A673 (cell line): Measurements from ENCODE around the gene GRIN3B. TPM values are rescaled to one million over a fixed set of nuclear protein-coding genes. Genes with fewer than 3 reads are reported as not detected.

Source experiments
- BruUV-seq: library from RNA; stranded (reverse); fragments of 400-500 nt; replicated peaks from 2 replicates; lab custom pipeline; 2021; lab: Mats Ljungman, UMichigan
- CTCF ChIA-PET: fragments of 300-600 bp; sonication (Branson Sonifier 250); formaldehyde crosslinking; loops from one replicate; lab custom pipeline; 2022; ENCODE audit warnings: antibody characterized with exemption; lab: Charles Lee
- POLR2A ChIA-PET: fragments of 300-600 bp; sonication (Branson Sonifier 250); formaldehyde crosslinking; loops from one replicate; lab custom pipeline; 2022; ENCODE audit warnings: antibody characterized with exemption; ENCODE audit not compliant: low non-redundant PET; lab: Charles Lee
- DNase-seq: peaks from one replicate; pipeline ENCODE4 v3.0.0-alpha.2; 2015; ENCODE audit warnings: low spot score
- H3K27ac ChIP-seq: fragments of 200-600 bp; sonication (generic); 2 replicates; pipeline ENCODE4 v1.5.1; 2016; ENCODE audit warnings: mixed run types, low read depth, mild to moderate bottlenecking, mixed read lengths, antibody characterized with exemption, low read length; ENCODE audit not compliant: poor library complexity, severe bottlenecking
- H3K27me3 ChIP-seq: fragments of 200-600 bp; sonication (generic); replicated peaks from 2 replicates; pipeline ENCODE4 v1.6.1; 2017; ENCODE audit warnings: mixed run types, low read depth, mild to moderate bottlenecking, mixed read lengths, antibody characterized with exemption, low read length; ENCODE audit not compliant: insufficient read depth, poor library complexity
- H3K36me3 ChIP-seq: fragments of 200-600 bp; sonication (generic); 2 replicates; pipeline ENCODE4 v1.6.1; 2016; ENCODE audit warnings: mixed run types, mild to moderate bottlenecking, mixed read lengths, antibody characterized with exemption, low read length; ENCODE audit not compliant: insufficient read depth, poor library complexity, severe bottlenecking
- H3K4me1 ChIP-seq: fragments of 200-600 bp; sonication (generic); 2 replicates; pipeline ENCODE4 v1.6.1; 2017; ENCODE audit warnings: mixed run types, mild to moderate bottlenecking, mixed read lengths, antibody characterized with exemption, low read length; ENCODE audit not compliant: insufficient read depth, poor library complexity, severe bottlenecking
- H3K4me3 ChIP-seq: fragments of 200-600 bp; sonication (generic); 2 replicates; pipeline ENCODE4 v1.5.1; 2016; ENCODE audit warnings: low read depth, mixed run types, mild to moderate bottlenecking, mixed read lengths, low read length; ENCODE audit not compliant: poor library complexity, severe bottlenecking
- H3K9me3 ChIP-seq: fragments of 200-600 bp; sonication (generic); 2 replicates; pipeline ENCODE4 v1.6.1; 2016; ENCODE audit warnings: mixed run types, low read depth, mild to moderate bottlenecking, mixed read lengths, antibody characterized with exemption, low read length; ENCODE audit not compliant: poor library complexity, severe bottlenecking
- EZH2 ChIP-seq: fragments of 200-600 bp; sonication (generic); IDR thresholded peaks from 2 replicates; pipeline ENCODE4 v1.6.1; 2017; ENCODE audit warnings: borderline replicate concordance, low read depth, mild to moderate bottlenecking, mixed read lengths, antibody characterized with exemption, low read length; ENCODE audit not compliant: poor library complexity, severe bottlenecking
- intact Hi-C: fragments of 100-400 bp; cut with micrococcal nuclease; formaldehyde crosslinking; loops from one replicate; pipeline ENCODE4 v1.10.0; 2022; ENCODE audit not compliant: unreplicated experiment
- total RNA-seq: library from RNA; stranded (reverse); gene quantifications from 2 replicates; pipeline ENCODE4 v1.2.3, GENCODE V29; 2021
- TF ChIP-seq, protein P1 (sequence below): fragments of 300-800, 200-600 bp; sonication (generic); conservative IDR thresholded peaks from 2 replicates; pipeline ENCODE4 v1.5.1; 2017; ENCODE audit warnings: low read depth, mild to moderate bottlenecking, antibody characterized with exemption, low read length, moderate library complexity, mixed read lengths

Gene GRIN3B
- total RNA-seq, 1 experiment from 2014 or later, result not detected

DNA sequence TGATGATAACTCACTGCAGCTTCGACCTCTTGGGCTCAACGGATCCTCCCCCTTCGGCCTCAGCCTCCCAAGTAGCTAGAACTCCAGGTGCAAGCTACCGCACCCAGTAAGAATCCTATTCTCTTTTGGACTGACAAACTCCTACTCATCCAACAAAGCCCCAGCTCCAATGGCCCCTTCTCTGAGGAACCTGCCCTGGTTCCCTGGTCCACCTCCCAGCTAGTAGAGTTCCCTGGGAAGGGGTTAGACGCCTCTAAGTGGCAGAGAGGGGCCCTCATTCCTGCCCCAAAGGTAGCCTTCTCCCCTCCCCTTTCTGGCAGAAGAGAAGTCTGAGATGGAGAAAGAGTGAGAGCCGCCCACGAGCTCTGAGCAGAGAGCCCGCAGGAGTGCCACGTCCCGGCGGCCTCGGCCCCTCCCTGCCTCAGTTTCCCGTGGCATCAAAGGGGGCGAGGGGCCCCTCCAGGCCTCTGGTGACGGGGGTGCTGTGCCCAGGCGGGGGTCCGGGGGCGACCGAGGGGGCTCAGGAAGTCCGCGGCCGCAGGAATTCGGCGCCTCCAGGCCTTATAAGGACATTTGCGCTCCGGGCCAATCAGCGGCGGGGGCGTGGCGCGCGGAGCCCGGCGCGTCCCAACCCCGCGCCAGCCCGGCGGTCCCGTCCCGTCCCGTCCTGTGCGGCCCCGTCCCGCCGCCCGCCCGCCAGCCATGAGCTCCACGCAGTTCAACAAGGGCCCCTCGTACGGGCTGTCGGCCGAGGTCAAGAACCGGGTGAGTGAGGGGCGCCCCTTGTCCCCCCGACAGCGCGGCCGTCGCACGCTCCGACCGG, 26.0 kb downstream of the GRIN3B start, which contains the start of gene CNN2:
TSS of gene CNN2 (plus strand) at position 649 of the 823 bp plus-strand sequence. CDS start at position 703, 54 bp downstream.
- H3K4me3 ChIP-seq, result peak within 1 kb of the TSS; percentile 92
- intact Hi-C loops, result loop anchor here (10.0 kb wide), 3 partner anchors 79 to 219 kb away; partner anchors contain the start of genes ATP5F1D, GPX4 and MIDN
- H3K9me3 ChIP-seq, result no peaks in the 10 kb centered on the region
- TF ChIP-seq EZH2, result no peak
- TF ChIP-seq, protein P1, sequence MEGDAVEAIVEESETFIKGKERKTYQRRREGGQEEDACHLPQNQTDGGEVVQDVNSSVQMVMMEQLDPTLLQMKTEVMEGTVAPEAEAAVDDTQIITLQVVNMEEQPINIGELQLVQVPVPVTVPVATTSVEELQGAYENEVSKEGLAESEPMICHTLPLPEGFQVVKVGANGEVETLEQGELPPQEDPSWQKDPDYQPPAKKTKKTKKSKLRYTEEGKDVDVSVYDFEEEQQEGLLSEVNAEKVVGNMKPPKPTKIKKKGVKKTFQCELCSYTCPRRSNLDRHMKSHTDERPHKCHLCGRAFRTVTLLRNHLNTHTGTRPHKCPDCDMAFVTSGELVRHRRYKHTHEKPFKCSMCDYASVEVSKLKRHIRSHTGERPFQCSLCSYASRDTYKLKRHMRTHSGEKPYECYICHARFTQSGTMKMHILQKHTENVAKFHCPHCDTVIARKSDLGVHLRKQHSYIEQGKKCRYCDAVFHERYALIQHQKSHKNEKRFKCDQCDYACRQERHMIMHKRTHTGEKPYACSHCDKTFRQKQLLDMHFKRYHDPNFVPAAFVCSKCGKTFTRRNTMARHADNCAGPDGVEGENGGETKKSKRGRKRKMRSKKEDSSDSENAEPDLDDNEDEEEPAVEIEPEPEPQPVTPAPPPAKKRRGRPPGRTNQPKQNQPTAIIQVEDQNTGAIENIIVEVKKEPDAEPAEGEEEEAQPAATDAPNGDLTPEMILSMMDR, result no peak
- POLR2A ChIA-PET, result interaction anchor here (0.6 to 0.7 kb wide), 2 partner anchors 13 kb away, joined by 4 to 14 read pairs; partner anchors contain the start of gene ABCA7
- DNase-seq, result peak; percentile 87
- no peaks in the 10 kb centered on the region for H3K27me3 ChIP-seq
- no peaks in the 10 kb centered on the region for H3K4me1 ChIP-seq
- H3K27ac ChIP-seq, result peak within 1 kb of the TSS; percentile 99
- BruUV-seq, result no TSS peak
- H3K36me3 ChIP-seq, result no peaks in the 10 kb centered on the region
- CTCF ChIA-PET, result no interaction called here

GRCh38 chr19:1026783-1027649, 26.8 kb downstream of the GRIN3B start:
- Histone ChIP-seq H3K4me1 (no peaks in the 10 kb centered on the region), H3K27me3 (no peaks in the 10 kb centered on the region), H3K36me3 (peaks cover 2% of the 10 kb centered on the region), H3K4me3 (peak overlapping the region; percentile 92), H3K27ac (peak overlapping the region; percentile 99), H3K9me3 (no peaks in the 10 kb centered on the region)
- ChIA-PET POLR2A (interaction anchor here (0.6 to 0.7 kb wide), 2 partner anchors 12 to 14 kb away, joined by 4 to 14 read pairs; partner anchors contain the start of gene ABCA7), CTCF (interaction anchor here (0.7 kb wide), 3 partner anchors 21 to 254 kb away, joined by 3 read pairs; no protein-coding TSS in a partner anchor)
- TSS peak; percentile 84 for BruUV-seq
- DNase-seq, result peak; percentile 71
- TF ChIP-seq EZH2, result no peak
- TF ChIP-seq, protein P1, result no peak
- intact Hi-C loops, result loop anchor here (10.0 kb wide), 3 partner anchors 78 to 218 kb away; partner anchors contain the start of genes ATP5F1D, GPX4 and MIDN

DNA sequence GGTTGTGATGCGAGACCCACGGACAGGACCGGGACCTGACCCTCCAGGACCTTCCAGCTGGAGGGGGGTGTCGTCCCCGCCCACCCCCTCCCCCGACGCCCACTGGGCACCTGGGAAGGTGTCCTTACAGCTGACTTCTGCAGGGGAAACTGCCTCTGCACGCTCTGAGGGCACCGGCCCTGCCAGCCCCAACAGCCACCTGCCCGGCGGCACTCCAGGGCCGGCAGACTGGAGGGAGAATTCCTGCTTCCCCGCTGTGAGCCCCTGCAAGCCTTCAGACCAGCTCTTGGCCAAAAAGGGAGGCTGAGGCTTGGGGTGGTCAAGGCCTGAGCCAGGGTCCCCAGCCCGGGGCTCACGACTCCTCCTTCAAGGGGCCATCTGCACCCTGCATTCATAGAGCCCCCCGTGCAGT, 27.4 kb downstream of the GRIN3B start:
- BruUV-seq, result no TSS peak
- intact Hi-C loops, result loop anchor here (10.0 kb wide), 3 partner anchors 77 to 217 kb away; partner anchors contain the start of genes ATP5F1D, GPX4 and MIDN
- peak overlapping the region; percentile 99 for H3K27ac ChIP-seq
- H3K36me3 ChIP-seq, result peaks cover 8% of the 10 kb centered on the region
- H3K27me3 ChIP-seq, result no peaks in the 10 kb centered on the region
- DNase-seq, result no peak
- no peaks in the 10 kb centered on the region for H3K9me3 ChIP-seq
- TF ChIP-seq, protein P1, result no peak
- no peak for TF ChIP-seq EZH2
- POLR2A ChIA-PET, result no interaction called here
- H3K4me3 ChIP-seq, result peak overlapping the region; percentile 92
- CTCF ChIA-PET, result interaction anchor here (0.7 kb wide), 2 partner anchors 21 to 22 kb away, joined by 3 read pairs; no protein-coding TSS in a partner anchor
- no peaks in the 10 kb centered on the region for H3K4me1 ChIP-seq
